Activated naive CD8-positive, alpha-beta T cell (primary cell): ENCODE data around the gene PNPLA8.
"Not testable (repeated sequence)": the region's sequence is repeated elsewhere in the genome, so short reads cannot be mapped to it uniquely, and the experiment has no call there.

Experiments used
- H3K27ac Mint-ChIP-seq: one replicate; pipeline ENCODE4 v1.8.0; 2021; ENCODE audit warnings: mixed read lengths
- H3K27me3 Mint-ChIP-seq: one replicate; pipeline ENCODE4 v1.8.0; 2021; ENCODE audit warnings: mixed read lengths
- H3K36me3 Mint-ChIP-seq: one replicate; pipeline ENCODE4 v1.8.0; 2021; ENCODE audit warnings: mixed read lengths
- H3K4me1 Mint-ChIP-seq: one replicate; pipeline ENCODE4 v1.8.0; 2021; ENCODE audit warnings: low read depth, mixed read lengths
- H3K4me3 Mint-ChIP-seq: one replicate; pipeline ENCODE4 v1.8.0; 2021; ENCODE audit warnings: mild to moderate bottlenecking, mixed read lengths
- H3K9me3 Mint-ChIP-seq: one replicate; pipeline ENCODE4 v1.8.0; 2021; ENCODE audit warnings: low read depth, mixed read lengths

The PNPLA8 gene, protein sequence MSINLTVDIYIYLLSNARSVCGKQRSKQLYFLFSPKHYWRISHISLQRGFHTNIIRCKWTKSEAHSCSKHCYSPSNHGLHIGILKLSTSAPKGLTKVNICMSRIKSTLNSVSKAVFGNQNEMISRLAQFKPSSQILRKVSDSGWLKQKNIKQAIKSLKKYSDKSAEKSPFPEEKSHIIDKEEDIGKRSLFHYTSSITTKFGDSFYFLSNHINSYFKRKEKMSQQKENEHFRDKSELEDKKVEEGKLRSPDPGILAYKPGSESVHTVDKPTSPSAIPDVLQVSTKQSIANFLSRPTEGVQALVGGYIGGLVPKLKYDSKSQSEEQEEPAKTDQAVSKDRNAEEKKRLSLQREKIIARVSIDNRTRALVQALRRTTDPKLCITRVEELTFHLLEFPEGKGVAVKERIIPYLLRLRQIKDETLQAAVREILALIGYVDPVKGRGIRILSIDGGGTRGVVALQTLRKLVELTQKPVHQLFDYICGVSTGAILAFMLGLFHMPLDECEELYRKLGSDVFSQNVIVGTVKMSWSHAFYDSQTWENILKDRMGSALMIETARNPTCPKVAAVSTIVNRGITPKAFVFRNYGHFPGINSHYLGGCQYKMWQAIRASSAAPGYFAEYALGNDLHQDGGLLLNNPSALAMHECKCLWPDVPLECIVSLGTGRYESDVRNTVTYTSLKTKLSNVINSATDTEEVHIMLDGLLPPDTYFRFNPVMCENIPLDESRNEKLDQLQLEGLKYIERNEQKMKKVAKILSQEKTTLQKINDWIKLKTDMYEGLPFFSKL

DNA sequence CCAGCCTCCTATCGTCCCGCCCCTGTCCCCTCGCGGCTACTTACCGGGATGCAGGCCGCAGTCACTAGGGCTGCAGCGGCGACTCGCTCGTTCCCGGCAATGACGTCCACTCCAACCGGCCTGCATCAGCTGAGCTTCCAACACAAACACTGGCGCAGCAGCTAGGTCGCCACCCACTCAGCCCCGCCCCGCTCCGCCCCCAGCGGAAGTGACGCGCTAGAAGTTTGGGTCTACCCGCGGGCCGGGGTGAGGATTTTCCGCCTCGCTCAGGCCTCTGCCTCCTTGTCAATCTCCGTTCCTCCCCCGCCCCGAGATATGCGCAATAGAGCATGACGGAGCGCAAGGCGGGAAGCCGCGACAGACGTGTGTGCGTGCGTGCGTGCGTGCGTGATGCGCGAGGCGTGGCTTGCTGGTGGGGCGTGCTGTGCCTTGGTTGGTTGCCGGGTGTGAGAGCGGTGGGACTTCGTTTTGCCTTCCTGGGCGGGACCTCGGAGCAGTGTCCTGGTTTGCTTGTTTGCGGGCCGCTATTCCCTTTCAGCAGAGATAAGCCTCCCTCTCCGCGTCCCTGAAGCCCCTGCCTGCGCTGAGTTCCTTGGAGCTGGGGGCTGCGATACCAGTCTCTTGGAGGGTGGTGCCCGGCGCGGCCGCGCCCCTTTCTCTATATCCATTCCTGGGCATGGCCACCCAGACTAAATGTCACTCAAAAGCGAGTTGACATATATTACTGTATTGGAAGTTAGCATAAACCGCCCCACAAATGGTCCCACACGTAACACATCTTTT lies at the start of gene PNPLA8:
Gene PNPLA8, minus strand, starts transcription at position 151 of the 783 bp plus-strand sequence. CDS start 10,644 bp downstream, outside the sequence.
- Mint-ChIP-seq H3K27ac (peak within 1 kb of the TSS; percentile 97), H3K4me3 (peak within 1 kb of the TSS; percentile 95), H3K4me1 (peaks cover 42% of the 10 kb centered on the region), H3K27me3 (no peaks in the 10 kb centered on the region), H3K9me3 (no peaks in the 10 kb centered on the region), H3K36me3 (peaks cover 4% of the 10 kb centered on the region)

DNA sequence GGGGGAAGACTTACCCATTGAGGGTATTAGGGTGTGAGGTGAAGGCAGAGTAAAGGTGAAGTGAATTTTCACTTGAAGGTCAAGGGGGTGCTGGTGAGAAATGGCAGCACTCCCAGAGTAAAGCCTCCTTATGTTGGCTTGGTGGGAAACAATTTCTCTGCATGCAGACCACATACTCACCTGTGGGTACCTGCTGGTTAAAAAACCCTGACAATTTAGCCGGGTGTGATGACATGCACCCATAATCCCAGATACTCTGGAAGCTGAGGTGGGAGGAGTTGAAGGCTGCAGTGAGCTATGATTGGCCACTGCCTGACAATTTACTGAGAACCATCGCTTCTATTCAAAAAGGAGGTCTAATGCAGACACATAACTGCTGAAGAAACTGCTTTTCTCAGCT lies 49.2 kb upstream of the PNPLA8 start:
- no peaks in the 10 kb centered on the region for H3K27me3 Mint-ChIP-seq
- H3K27ac Mint-ChIP-seq = no peak overlapping the region
- H3K36me3 Mint-ChIP-seq = peaks cover 28% of the 10 kb centered on the region
- H3K4me1 Mint-ChIP-seq = peaks cover 38% of the 10 kb centered on the region
- H3K4me3 Mint-ChIP-seq = no peak overlapping the region
- no peaks in the 10 kb centered on the region for H3K9me3 Mint-ChIP-seq

DNA sequence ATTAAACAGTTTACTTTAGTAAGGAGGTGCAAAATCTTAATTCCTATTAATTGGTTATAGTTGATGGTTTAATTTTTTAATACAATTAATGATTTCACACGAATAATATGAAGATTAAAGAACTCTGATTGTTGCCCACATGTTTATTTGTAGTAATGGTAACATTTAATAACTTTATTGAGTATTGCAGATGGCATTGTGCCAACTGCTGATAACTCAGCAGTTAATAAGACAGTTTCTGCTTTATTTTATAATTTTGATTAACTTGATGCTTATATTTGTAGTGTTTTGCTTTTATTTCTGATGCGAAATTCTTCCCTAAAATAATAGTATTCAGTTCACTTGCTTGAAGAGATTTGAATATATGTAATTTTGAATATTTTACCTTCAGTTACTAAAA lies 46.5 kb upstream of the PNPLA8 start:
- no peak overlapping the region for H3K27ac Mint-ChIP-seq
- H3K27me3 Mint-ChIP-seq = no peaks in the 10 kb centered on the region
- H3K36me3 Mint-ChIP-seq = peaks cover 25% of the 10 kb centered on the region
- H3K4me1 Mint-ChIP-seq = peaks cover 57% of the 10 kb centered on the region
- no peaks in the 10 kb centered on the region for H3K9me3 Mint-ChIP-seq
- no peak overlapping the region for H3K4me3 Mint-ChIP-seq

DNA sequence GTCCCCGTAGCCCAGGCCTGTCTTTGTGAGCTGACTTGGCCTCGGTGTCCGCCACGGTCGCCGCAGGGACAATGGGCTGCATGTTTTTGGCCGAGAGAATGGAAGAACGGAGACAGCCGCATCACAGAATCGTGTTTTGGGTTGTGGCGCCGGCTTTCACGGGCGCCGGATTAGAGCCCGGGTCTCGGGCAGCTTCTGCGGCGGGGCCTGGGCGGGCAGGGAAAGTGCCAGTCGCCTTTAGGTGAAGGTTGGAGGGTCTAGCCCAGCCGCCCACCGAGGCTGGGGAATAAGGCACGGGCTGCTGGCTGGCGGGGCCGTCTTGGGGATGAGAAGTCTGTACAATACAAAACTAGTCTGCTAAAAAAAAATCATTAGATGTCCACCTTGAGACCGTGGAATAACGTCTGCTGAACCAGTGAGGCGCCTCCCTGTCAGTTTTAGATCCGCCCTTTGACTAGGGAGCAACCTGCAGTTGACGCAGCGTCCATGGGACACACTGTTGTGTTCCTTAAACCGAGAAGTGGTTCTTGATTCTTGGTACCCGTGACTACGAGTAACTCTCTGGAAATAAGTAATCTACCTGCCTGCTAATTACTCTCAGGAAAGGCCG lies 44.3 kb upstream of the PNPLA8 start:
- peaks cover 59% of the 10 kb centered on the region for H3K4me1 Mint-ChIP-seq
- H3K4me3 Mint-ChIP-seq = peak overlapping the region; percentile 96
- H3K27ac Mint-ChIP-seq = peak overlapping the region; percentile 99
- no peaks in the 10 kb centered on the region for H3K27me3 Mint-ChIP-seq
- H3K36me3 Mint-ChIP-seq = peaks cover 28% of the 10 kb centered on the region
- H3K9me3 Mint-ChIP-seq = no peaks in the 10 kb centered on the region

DNA sequence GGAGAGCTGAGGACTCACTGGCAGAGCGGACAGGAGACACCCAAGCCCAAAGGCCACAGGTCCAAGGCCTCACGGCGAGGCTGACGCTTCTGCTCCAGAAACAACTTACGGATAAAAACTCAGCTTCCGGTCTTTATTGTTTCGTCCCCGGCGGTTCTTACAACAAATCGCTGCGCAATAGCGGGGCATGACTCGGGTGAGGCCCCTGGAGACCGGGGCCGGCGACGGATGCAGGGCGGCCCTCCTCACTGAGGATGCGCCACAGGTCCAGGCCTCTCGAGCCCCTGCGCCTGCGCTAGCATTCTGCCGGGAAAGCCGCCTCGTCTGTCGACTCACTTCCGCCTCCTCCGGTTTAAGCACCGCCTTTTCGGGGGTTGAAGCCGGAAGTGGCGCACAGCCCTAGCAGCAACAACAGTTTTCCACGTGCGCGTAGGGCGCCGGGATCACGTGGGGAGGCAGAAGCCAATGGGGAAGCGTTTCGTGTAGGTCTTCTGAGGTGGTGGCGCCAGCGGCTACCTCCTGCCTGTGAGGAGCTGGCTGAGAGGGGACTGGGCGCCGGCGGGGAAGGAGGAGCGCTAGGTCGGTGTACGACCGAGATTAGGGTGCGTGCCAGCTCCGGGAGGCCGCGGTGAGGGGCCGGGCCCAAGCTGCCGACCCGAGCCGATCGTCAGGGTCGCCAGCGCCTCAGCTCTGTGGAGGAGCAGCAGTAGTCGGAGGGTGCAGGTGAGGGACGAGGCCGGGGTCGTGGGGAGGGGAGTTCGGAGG lies 43.6 kb upstream of the PNPLA8 start, which contains the start of the genes DNAJB9 and THAP5:
Gene DNAJB9, plus strand, starts transcription at position 494 of the 765 bp plus-strand sequence. CDS start 1,853 bp downstream, outside the sequence.
Gene THAP5, minus strand, starts transcription at position 326 of the 765 bp plus-strand sequence. Its CDS starts 137 bp downstream, at position 189.
- no peaks in the 10 kb centered on the region for H3K27me3 Mint-ChIP-seq
- peak within 1 kb of the TSS; percentile 99 for H3K27ac Mint-ChIP-seq
- H3K4me1 Mint-ChIP-seq = peaks cover 59% of the 10 kb centered on the region
- no peaks in the 10 kb centered on the region for H3K9me3 Mint-ChIP-seq
- peaks cover 26% of the 10 kb centered on the region for H3K36me3 Mint-ChIP-seq
- peak within 1 kb of the TSS; percentile 96 for H3K4me3 Mint-ChIP-seq

DNA sequence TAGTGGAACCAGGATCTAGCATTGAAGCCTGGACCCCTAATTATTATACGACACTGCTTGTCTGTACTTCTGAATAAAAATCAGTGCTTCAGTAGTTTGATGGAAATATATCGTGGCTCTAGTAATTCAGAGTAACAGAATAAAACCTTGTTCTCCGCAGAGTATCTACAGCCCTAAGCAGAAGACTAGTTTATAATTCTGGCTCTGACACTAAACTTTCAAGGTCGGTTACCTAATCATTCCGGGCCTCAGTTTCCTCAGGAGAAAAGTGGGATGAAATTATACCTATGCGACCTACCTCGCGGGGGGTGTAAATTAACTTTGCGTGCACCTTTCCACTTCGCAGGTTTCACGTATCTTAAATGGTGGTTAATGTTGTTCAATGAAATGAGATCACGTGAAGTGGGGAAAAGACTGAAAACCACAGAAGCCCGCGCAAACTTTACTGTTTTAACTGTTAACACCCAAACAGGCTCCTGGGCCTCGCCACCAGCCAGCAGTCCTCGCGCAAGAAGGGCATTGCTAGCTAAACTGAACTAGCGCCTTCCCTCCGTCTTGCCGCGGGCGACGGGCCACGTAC lies 43.0 kb upstream of the PNPLA8 start:
- Mint-ChIP-seq H3K4me1 (peaks cover 55% of the 10 kb centered on the region), H3K9me3 (no peaks in the 10 kb centered on the region), H3K27ac (peak overlapping the region; percentile 99), H3K27me3 (no peaks in the 10 kb centered on the region), H3K4me3 (peak overlapping the region; percentile 96), H3K36me3 (peaks cover 30% of the 10 kb centered on the region)

DNA sequence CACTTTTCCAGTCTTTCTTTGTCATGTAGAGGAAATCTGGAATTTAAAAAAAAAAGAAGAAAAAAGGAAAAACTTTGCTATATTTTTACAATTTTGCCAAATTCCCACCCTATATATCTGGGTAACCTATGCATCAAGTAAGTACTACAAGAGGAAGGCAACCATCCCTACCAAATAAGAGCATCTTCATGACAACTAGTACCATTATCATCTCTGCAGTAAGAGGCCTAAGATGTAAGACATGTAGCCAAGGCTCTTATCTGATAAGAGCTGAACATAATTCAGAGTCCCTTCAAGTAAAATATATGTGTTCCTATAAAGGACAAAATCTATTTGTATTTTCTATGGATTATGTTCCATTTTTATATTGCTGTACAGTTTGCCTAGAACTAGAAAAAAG lies 40.1 kb upstream of the PNPLA8 start:
- no peak overlapping the region for H3K27ac Mint-ChIP-seq
- peaks cover 5% of the 10 kb centered on the region for H3K9me3 Mint-ChIP-seq
- peaks cover 30% of the 10 kb centered on the region for H3K36me3 Mint-ChIP-seq
- H3K4me3 Mint-ChIP-seq = no peak overlapping the region
- peaks cover 33% of the 10 kb centered on the region for H3K4me1 Mint-ChIP-seq
- H3K27me3 Mint-ChIP-seq = no peaks in the 10 kb centered on the region

DNA sequence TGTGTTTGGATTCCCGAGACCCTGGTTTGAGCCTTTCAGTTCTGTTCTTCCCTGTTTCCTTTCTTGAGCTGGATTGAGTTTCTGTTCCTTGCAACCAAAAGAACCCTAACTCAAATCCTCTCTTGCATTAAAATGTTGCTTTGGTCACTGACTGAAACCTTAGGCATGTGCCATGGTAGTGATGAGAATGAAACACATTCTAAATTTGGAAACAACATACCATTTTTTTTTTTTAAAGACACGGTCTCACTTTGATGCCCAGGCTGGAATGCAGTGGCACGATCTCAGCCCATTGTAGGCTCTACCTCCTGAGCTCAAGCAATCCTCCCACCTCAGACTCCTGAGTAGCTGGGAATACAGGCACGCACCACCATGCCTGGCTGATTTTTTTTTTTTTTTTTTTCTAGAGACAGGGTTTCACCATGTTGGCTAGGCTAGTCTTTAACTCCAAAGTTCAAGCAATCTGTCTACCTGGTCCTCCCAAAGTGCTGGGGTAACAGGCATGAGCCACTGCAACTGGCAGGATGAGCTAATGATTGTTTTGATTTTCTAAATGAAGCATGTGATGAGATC lies 35.2 kb upstream of the PNPLA8 start:
- peaks cover 20% of the 10 kb centered on the region for H3K9me3 Mint-ChIP-seq
- peaks cover 43% of the 10 kb centered on the region for H3K36me3 Mint-ChIP-seq
- peaks cover 5% of the 10 kb centered on the region for H3K4me1 Mint-ChIP-seq
- no peak overlapping the region for H3K27ac Mint-ChIP-seq
- no peak overlapping the region for H3K4me3 Mint-ChIP-seq
- no peaks in the 10 kb centered on the region for H3K27me3 Mint-ChIP-seq

DNA sequence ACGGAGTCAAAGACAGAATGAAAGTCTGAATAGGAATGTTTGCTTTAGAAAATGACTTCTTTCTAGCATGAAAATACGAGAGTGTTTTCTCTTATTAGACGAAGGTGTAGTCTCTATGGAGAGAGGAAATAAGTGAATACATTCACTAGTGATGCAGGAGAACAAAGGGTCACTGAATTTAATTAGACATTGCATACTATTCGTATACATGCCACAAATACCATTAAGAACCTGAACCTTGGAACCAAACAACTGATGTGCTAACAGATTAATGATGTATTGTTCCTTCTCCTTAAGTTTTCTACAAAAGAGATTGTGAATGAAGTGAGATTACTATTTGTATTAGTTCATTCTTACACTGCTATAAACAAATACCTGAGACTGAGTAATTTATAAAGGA lies 33.3 kb upstream of the PNPLA8 start:
- peaks cover 34% of the 10 kb centered on the region for H3K36me3 Mint-ChIP-seq
- H3K9me3 Mint-ChIP-seq = peaks cover 20% of the 10 kb centered on the region
- H3K27me3 Mint-ChIP-seq = no peaks in the 10 kb centered on the region
- H3K27ac Mint-ChIP-seq = no peak overlapping the region
- H3K4me3 Mint-ChIP-seq = no peak overlapping the region
- peaks cover 1% of the 10 kb centered on the region for H3K4me1 Mint-ChIP-seq

DNA sequence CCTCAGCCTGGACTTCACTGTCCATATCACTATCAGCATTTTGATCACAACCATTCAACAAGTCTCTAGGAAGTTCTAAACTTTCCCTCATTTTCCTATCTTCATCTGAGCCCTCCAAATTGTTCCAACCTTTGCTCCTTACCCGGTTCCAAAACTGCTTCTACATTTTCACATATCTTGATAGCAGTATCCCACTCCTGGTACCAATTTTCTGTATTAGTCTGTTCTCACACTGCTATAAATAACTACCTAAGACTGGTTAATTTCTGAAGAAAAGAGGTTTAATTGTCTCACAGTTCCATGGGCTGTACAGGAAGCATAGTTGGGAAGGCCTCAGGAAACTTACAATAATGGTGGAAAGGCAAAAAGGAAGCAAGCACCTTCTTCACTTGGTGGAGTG lies 31.7 kb upstream of the PNPLA8 start:
- Mint-ChIP-seq H3K36me3 (peaks cover 29% of the 10 kb centered on the region), H3K4me1 (no peaks in the 10 kb centered on the region), H3K27me3 (no peaks in the 10 kb centered on the region), H3K27ac (no peak overlapping the region), H3K9me3 (peaks cover 20% of the 10 kb centered on the region), H3K4me3 (no peak overlapping the region)

DNA sequence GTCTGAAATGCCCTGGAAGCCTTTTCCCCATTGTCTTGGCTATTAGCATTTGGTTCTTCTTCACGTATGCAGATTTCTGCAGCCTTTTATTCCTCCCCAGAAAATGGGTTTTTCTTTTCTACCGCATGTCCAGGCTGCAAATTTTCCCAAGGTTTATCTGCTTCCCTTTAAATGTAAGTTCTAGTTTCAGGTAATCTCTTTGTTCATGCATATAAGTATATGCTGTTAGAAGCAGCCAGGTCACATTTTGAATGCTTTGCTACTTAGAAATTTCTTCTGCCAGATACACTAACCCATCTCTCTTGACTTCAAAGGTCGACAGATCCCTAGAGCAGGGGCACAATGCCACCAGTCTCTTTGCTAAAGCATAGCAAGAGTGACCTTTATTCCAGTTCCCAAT lies 31.3 kb upstream of the PNPLA8 start:
- no peaks in the 10 kb centered on the region for H3K4me1 Mint-ChIP-seq
- H3K27ac Mint-ChIP-seq = no peak overlapping the region
- peaks cover 20% of the 10 kb centered on the region for H3K9me3 Mint-ChIP-seq
- no peak overlapping the region for H3K4me3 Mint-ChIP-seq
- peaks cover 28% of the 10 kb centered on the region for H3K36me3 Mint-ChIP-seq
- no peaks in the 10 kb centered on the region for H3K27me3 Mint-ChIP-seq

DNA sequence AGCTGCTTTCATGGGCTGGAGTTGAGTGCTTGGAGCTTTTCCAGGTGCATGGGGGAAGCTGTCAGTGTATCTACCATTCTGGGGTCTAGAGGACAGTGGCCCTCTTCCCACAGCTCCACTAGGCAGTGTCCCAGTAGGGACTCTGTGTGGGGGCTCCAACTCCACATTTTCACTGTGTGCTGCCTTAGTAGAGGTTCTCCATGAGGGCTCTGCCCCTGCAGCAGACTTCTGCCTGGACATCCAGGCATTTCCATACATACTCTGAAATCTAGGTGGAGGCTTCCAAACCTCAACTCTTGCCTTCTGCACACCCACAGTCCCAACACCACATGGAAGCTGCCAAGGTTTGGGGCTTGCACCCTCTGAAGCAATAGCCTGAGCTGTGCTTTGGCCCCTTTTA lies 30.7 kb upstream of the PNPLA8 start:
- H3K4me1 Mint-ChIP-seq, H3K4me3 Mint-ChIP-seq, H3K27ac Mint-ChIP-seq, H3K27me3 Mint-ChIP-seq: not testable (repeated sequence)
- peaks cover 19% of the 10 kb centered on the region for H3K9me3 Mint-ChIP-seq
- peaks cover 28% of the 10 kb centered on the region for H3K36me3 Mint-ChIP-seq

DNA sequence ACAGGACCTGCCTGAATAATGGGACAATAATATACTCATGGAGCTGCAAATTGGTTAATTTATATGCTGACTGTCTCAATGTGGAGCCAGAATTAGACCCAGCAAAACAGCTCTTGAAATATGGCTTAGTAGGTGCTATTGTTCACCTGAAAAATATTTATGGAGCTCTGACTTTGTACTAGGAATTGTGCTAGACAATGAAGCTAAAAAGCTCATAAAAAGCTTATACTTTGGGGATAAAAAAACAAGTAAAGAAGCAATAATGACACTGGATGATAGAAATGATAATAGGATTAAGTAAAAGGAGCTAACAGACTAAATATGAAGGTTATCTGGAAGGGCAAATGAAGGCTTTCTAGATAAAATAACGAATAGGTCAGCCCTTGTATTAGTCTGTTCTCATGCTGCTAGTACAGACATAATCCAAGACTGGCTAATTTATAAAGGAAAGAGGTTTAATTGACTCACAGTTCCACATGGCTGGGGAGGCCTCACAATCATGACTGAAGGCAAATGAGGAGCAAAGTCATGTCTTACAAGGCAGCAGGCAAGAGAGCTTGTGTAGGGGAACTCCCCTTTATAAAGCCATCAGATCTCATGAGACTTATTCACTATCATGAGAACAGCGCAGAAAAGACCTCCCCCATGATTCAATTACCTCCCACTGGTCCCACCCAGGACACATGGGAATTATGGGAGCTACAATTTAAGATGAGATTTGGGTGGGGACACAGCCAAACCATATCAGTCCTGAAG lies 22.4 kb upstream of the PNPLA8 start:
- not testable (repeated sequence) for H3K4me1 Mint-ChIP-seq, H3K9me3 Mint-ChIP-seq, H3K27me3 Mint-ChIP-seq, H3K27ac Mint-ChIP-seq, H3K4me3 Mint-ChIP-seq, H3K36me3 Mint-ChIP-seq
